Measurements from ENCODE around the gene BTN1A1.

BTN1A1 gene

DNA sequence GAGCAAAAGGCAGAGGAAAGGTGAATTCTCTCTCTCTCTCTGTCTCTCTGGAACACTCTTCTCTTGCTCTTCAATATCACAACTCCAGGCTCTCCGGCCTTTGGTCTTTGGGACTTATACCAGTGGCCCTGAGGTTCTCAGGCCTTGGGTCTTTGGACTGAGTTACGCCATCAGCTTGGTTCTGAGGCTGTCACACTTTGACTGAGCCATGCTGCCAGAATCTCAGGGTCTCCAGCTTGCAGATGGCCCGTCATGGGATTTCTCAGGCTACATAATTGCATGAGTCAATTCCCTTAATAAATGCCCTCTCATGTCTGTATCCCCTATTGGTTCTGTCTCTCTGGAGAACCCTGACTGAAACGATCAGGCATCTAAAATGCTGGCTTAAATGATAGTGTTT is 29.5 kb upstream of the BTN1A1 start:
- H3K4me1 Mint-ChIP-seq (ENCODE audit: low read depth), result peaks cover 25% of the 10 kb centered on the region
- H3K4me3 Mint-ChIP-seq, result no peak overlapping the region
- no peaks in the 10 kb centered on the region for H3K27me3 Mint-ChIP-seq (ENCODE audit: low read depth)
- H3K9me3 Mint-ChIP-seq, result peaks cover 10% of the 10 kb centered on the region
- DNase-seq (ENCODE audit: low spot score), result no peak
- H3K27ac Mint-ChIP-seq, result no peak overlapping the region
- H3K36me3 Mint-ChIP-seq (ENCODE audit: low read depth), result peaks cover 76% of the 10 kb centered on the region

DNA sequence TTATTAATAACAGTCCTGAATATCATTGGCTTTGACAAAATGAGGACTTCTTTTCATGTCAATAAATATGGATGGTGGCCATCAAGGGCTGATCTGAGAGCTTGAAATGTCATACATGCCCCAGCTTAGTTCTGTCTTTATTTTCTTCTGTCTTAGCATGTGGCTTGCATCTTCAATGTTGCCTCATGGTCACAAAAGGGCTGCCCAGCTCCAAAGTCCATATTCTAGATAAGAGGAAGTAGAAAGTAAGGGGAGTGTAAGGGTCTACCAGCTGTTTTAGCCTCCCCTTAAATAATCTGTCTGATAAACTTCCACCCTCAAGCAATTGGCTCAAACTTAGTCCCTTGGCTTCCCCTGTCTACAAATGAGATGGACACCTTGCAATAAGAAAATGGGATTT is 28.1 kb upstream of the BTN1A1 start:
- Mint-ChIP-seq H3K36me3 (ENCODE audit: low read depth) (peaks cover 63% of the 10 kb centered on the region), H3K27ac (peak overlapping the region; percentile 100)

DNA sequence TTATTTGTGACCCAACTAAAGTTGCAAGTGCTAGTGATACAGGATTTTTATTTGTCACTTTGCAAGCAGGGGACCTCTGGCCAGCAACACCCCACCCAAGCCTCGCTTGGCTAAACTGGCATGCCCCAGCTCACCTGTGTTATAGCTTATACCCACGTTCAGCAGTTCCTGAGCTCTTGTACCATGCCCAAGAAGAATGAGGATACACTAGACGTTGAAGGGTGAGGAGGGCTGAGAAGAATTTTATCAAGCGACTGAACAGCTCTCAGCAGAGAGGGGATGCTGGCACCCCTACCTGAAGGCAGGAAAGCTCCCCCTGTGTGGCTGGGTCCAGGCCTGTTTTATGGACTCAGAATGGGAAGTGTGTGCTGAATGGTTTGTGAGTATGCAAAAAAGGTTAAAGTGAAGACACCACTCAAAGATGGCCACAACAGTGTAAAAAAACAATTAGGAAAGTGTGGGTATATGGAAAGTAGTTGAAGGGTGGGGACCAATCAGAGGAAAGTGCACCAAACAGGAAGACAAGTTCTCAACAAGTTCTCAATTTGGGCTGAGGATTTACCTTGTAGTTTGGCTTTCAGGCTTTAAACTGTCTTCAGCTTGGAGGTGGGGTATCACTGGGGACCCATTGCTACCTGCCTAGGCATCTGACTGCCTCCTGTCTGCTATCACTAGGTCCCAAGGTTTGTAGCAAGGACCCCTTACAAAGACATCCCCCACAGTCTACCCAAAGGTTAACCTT is 27.4 kb upstream of the BTN1A1 start:
- peak overlapping the region; percentile 100 for H3K27ac Mint-ChIP-seq
- peak overlapping the region; percentile 100 for H3K4me3 Mint-ChIP-seq
- peaks cover 10% of the 10 kb centered on the region for H3K9me3 Mint-ChIP-seq
- H3K4me1 Mint-ChIP-seq (ENCODE audit: low read depth), result peaks cover 33% of the 10 kb centered on the region
- DNase-seq (ENCODE audit: low spot score), result no peak
- H3K27me3 Mint-ChIP-seq (ENCODE audit: low read depth), result no peaks in the 10 kb centered on the region
- H3K36me3 Mint-ChIP-seq (ENCODE audit: low read depth), result peaks cover 59% of the 10 kb centered on the region

More for the DNA sequence above, 28.1 kb upstream of the BTN1A1 start:
- Mint-ChIP-seq H3K4me1 (ENCODE audit: low read depth) (peaks cover 32% of the 10 kb centered on the region), H3K27me3 (ENCODE audit: low read depth) (no peaks in the 10 kb centered on the region), H3K4me3 (no peak overlapping the region), H3K9me3 (peaks cover 10% of the 10 kb centered on the region)
- DNase-seq (ENCODE audit: low spot score), result no peak

DNA sequence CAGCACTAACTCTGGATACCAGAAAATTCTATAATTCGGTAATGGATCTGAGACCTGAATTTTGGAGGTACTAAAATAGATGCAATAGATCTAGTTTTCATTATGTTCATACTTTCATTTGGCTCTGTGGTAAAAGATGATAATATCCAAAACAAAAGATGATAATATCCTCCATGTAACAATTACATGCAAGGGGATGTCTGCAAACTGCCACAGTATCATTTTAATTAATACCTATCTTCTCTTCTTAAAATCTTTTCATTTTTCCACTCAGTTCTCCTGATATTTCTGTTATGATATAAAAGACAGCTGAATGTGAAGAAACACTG is 26.7 kb upstream of the BTN1A1 start:
- peaks cover 33% of the 10 kb centered on the region for H3K4me1 Mint-ChIP-seq (ENCODE audit: low read depth)
- peaks cover 10% of the 10 kb centered on the region for H3K9me3 Mint-ChIP-seq
- H3K27me3 Mint-ChIP-seq (ENCODE audit: low read depth), result no peaks in the 10 kb centered on the region
- H3K4me3 Mint-ChIP-seq, result peak overlapping the region; percentile 100
- peak overlapping the region; percentile 100 for H3K27ac Mint-ChIP-seq
- DNase-seq (ENCODE audit: low spot score), result no peak
- peaks cover 53% of the 10 kb centered on the region for H3K36me3 Mint-ChIP-seq (ENCODE audit: low read depth)

DNA sequence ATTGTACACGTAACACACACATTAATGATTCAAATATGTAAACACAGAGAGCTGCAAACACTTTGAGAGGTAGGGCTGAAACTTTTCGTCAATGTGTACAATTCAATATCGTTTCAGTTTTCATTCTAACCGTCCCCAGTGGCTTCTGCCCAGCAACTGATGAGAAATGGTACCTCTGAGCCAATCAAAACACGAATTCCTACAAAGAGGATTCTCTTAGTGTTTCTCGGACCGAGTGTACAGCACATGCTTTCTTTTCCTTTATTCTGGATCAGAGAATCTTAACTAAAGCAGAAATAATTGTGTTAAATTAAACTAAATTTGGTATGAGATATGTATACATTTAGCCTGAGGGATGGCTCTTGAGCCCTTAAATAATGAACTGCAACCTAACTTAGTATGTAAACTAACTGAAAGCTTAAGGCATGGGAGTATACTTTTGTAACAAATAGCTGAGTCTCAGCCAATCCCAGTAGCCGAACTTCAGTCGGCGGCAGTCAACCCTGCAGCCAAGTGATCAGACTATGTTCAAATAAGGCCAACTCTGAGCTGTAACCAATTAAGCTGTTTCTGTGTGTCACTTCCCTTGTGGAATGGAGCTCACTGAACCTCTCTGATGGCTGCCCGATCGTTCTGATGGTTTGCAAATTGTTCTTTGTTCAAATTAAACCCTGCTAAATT is 26.2 kb upstream of the BTN1A1 start:
- H3K4me3 Mint-ChIP-seq, result peak overlapping the region; percentile 100
- peaks cover 33% of the 10 kb centered on the region for H3K4me1 Mint-ChIP-seq (ENCODE audit: low read depth)
- DNase-seq (ENCODE audit: low spot score), result peak; percentile 81
- H3K27me3 Mint-ChIP-seq (ENCODE audit: low read depth), result no peaks in the 10 kb centered on the region
- peaks cover 10% of the 10 kb centered on the region for H3K9me3 Mint-ChIP-seq
- peak overlapping the region; percentile 100 for H3K27ac Mint-ChIP-seq
- H3K36me3 Mint-ChIP-seq (ENCODE audit: low read depth), result peaks cover 48% of the 10 kb centered on the region

DNA sequence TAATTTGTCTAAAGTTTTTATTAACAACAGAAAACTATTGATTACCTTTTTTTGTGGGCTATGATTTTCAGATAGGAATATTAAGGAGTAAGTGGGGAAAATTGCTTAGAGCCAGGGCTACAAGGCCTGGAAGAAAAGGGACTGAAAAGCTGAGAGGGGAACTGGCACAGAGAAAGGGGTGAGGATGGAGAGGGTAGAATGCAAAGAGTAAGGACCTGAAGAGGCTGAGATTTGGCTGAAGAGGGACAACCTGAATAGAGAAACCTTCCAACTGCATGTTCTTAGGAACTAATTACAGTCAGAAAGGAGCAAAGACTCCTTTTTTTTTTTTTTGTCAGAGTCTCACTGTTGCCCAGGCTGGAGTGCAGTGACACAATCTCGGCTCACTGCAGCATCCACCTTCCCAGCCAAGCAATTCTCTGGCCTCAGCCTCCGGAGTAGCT is 25.6 kb upstream of the BTN1A1 start:
- H3K36me3 Mint-ChIP-seq (ENCODE audit: low read depth), result peaks cover 44% of the 10 kb centered on the region
- no peaks in the 10 kb centered on the region for H3K27me3 Mint-ChIP-seq (ENCODE audit: low read depth)

DNA sequence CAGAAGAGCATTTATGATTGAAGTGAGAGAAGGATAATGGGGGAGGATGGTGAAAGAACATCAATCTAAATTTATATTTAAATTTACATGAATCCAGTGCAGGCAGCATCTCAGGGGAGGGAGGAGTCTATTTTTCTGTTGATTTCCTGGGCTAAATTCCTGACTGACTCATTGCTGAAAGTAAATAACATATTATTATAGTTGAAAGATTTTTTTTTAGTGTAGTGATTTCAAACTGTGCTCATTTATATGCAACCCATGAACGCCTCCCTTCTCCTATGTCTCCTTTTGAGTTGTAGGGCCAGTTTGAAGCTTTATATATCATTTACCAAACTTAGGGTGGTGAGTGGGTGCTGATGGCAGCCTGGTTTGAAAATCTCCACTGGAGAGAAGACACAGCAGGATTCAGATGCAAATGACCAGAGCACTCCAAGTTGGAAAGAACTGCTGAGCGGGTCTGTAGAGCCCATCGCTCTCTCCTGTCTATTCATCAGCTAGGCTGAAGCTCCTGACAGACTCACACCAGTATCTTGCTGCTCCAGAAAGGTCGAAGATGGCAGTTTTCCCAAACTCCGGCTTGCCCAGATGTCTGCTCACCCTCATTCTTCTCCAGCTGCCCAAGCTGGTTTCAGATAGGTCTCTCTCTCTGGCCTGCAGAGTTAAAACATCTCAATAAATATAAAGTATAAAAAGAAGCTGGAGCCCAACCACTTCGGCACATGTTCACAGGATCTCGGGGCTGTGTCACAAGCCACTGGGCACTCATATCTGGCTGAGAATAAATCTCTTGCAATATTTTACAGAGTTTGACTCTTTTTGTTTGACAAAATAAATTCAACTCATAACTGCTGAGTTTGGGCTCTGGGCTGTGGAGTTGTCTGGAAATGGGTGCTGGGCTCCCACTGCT is 24.0 kb upstream of the BTN1A1 start:
- no peak for DNase-seq (ENCODE audit: low spot score)
- Mint-ChIP-seq H3K4me3 (peak overlapping the region; percentile 28), H3K36me3 (ENCODE audit: low read depth) (peaks cover 31% of the 10 kb centered on the region), H3K27ac (peak overlapping the region; percentile 64), H3K4me1 (ENCODE audit: low read depth) (peaks cover 37% of the 10 kb centered on the region), H3K27me3 (ENCODE audit: low read depth) (no peaks in the 10 kb centered on the region), H3K9me3 (peaks cover 10% of the 10 kb centered on the region)

More for the DNA sequence above, 25.6 kb upstream of the BTN1A1 start:
- Mint-ChIP-seq H3K27ac (peak overlapping the region; percentile 100), H3K4me1 (ENCODE audit: low read depth) (peaks cover 36% of the 10 kb centered on the region), H3K9me3 (peaks cover 10% of the 10 kb centered on the region), H3K4me3 (peak overlapping the region; percentile 100)
- no peak for DNase-seq (ENCODE audit: low spot score)

DNA sequence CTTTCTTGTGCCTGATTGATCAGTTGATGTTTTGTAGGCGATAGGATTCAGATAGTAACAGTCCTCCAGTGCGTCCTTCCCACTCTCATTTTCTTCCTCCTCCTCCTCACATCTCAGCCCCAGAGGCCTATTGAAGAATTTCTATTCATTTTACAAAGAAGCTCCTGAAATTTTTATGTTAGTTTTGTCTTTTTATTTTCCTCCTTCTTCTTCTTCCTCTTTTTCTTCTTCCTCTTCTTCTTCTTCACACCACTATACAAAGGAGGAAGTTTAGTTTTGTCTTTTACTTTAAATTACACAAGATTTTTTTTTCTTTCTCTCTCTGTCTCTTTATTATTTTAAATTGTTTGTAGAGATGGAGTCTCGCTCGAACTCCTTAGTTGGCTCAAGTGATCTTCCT is 23.2 kb upstream of the BTN1A1 start:
- H3K27me3 Mint-ChIP-seq (ENCODE audit: low read depth), result no peaks in the 10 kb centered on the region
- H3K27ac Mint-ChIP-seq, result peak overlapping the region; percentile 43
- peaks cover 3% of the 10 kb centered on the region for H3K9me3 Mint-ChIP-seq
- no peak for DNase-seq (ENCODE audit: low spot score)
- peaks cover 39% of the 10 kb centered on the region for H3K4me1 Mint-ChIP-seq (ENCODE audit: low read depth)
- H3K4me3 Mint-ChIP-seq, result no peak overlapping the region
- peaks cover 23% of the 10 kb centered on the region for H3K36me3 Mint-ChIP-seq (ENCODE audit: low read depth)

DNA sequence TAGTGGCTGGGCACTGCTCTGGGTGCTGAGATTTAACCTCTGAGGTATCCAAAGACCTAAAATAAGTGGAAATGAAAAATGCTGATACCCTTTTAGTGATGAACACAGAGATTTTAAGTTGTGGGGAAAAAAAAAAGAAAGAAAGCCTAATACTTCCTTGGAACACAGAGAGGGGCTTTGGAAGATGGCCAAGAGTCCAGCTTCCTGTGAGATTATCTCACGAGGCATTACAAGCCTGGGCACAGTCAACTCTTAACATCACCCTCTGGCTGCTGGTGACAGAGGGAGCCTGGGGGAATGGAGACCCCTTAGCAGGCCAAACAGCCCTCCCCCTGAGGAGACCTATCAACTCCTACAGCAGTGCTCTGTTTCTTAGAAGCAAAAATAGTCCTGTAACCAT is 22.7 kb upstream of the BTN1A1 start:
- no peak overlapping the region for H3K4me3 Mint-ChIP-seq
- no peak overlapping the region for H3K27ac Mint-ChIP-seq
- no peaks in the 10 kb centered on the region for H3K27me3 Mint-ChIP-seq (ENCODE audit: low read depth)

DNA sequence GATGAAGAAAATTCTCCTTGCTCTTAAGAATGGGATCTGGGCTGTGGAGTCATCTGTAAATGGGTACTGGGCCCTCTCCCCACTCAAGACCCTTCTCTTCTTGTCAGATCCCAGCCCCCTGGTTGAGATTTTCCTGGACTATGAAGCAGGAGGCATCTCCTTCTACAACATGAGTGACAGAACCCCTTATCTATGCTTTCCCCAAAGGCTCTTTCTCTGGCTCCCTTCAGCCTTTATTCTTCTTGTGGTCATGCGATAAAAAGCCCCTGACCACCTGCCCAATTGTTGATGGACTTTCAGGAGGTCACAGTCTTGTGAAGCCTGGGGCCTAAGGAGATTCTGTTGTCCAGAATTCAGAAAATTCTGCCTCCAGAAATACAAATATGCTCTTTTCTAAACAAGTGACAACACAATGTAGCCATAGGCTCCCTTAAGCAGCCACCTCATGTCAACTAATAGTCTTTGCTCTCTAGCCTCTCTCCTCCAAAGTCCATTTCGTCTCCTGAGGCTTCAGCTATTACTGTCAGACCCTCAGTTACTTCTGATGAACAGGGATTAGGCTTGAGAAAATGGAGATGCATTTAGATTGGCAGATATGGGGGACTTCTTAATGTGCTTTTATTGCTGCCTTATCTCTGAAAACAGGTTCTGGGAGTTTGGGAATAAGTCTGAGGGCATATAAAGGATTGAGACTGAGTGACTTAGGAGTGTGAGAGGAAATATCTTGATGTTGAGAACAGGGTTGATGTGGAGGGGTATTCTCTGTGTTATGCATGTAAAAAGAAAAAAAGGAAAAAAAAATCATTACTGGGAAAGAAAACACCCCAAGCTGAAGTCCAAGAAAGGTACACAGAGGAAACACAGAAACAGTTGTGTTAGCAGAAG is 21.8 kb upstream of the BTN1A1 start:
- Mint-ChIP-seq H3K9me3 (no peaks in the 10 kb centered on the region), H3K36me3 (ENCODE audit: low read depth) (peaks cover 12% of the 10 kb centered on the region), H3K4me3 (no peak overlapping the region), H3K4me1 (ENCODE audit: low read depth) (peaks cover 30% of the 10 kb centered on the region), H3K27ac (no peak overlapping the region), H3K27me3 (ENCODE audit: low read depth) (no peaks in the 10 kb centered on the region)
- no peak for DNase-seq (ENCODE audit: low spot score)

More for the DNA sequence above, 22.7 kb upstream of the BTN1A1 start:
- Mint-ChIP-seq H3K4me1 (ENCODE audit: low read depth) (peaks cover 39% of the 10 kb centered on the region), H3K9me3 (peaks cover 3% of the 10 kb centered on the region), H3K36me3 (ENCODE audit: low read depth) (peaks cover 19% of the 10 kb centered on the region)
- DNase-seq (ENCODE audit: low spot score), result no peak

DNA sequence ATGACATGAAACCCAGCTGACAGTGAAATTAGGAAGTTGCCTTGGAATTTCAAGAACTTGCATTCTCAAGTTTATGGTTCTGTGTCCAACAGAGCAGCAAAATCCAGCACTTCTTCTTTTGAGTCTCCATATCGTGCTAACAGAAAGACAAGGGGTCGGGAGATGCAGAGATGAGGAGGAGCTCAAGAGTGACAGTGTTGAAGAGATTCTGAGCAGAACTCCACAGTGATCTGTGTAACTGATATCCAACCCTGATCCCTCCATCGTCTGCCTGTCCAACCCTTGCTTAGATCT is 21.2 kb upstream of the BTN1A1 start:
- H3K9me3 Mint-ChIP-seq, result no peaks in the 10 kb centered on the region
- H3K4me3 Mint-ChIP-seq, result no peak overlapping the region
- H3K27ac Mint-ChIP-seq, result no peak overlapping the region
- H3K27me3 Mint-ChIP-seq (ENCODE audit: low read depth), result no peaks in the 10 kb centered on the region
- H3K4me1 Mint-ChIP-seq (ENCODE audit: low read depth), result peaks cover 26% of the 10 kb centered on the region
- DNase-seq (ENCODE audit: low spot score), result no peak
- H3K36me3 Mint-ChIP-seq (ENCODE audit: low read depth), result peaks cover 11% of the 10 kb centered on the region

DNA sequence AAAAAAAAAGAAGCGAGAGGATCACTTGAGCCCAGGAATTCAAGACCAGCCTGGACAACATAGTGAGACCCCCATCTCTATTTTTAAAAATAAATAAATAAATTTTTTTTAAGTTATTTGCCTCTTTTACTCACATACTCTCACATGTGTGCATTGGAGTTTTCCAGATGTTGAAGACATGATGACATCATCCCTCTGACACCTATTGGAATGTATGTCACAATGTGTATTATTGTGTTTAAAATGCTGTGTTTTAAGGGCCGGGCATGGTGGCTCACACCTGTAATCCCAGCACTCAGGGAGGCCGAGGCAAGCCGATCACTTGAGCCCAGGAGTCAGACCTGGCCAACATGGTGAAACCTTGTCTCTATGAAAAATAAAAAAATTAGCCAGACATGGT is 17.8 kb upstream of the BTN1A1 start:
- H3K27ac Mint-ChIP-seq, result no peak overlapping the region
- H3K9me3 Mint-ChIP-seq, result peaks cover 4% of the 10 kb centered on the region
- peaks cover 8% of the 10 kb centered on the region for H3K4me1 Mint-ChIP-seq (ENCODE audit: low read depth)
- H3K36me3 Mint-ChIP-seq (ENCODE audit: low read depth), result peaks cover under 1% of the 10 kb centered on the region
- DNase-seq (ENCODE audit: low spot score), result no peak
- H3K4me3 Mint-ChIP-seq, result no peak overlapping the region
- no peaks in the 10 kb centered on the region for H3K27me3 Mint-ChIP-seq (ENCODE audit: low read depth)

DNA sequence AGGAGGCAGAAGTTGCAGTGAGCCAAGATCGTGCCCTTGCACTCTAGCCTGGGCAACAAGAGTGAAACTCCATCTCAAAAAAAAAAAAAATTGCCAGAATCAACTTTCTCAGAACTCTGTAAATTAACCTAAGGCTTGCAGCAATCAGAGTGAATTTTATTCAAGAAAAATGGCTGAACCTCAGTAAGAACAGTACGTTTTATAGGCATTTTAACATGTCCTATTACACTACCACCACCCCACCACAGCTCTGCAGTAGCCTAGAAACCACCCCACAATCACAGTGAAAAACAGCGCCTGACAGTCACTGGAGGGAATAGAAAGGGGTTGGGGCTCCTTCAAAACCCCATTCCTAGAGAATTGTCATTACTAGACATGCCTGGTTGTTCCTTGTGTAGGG is 16.4 kb upstream of the BTN1A1 start:
- peaks cover 8% of the 10 kb centered on the region for H3K4me1 Mint-ChIP-seq (ENCODE audit: low read depth)
- no peak overlapping the region for H3K4me3 Mint-ChIP-seq
- no peaks in the 10 kb centered on the region for H3K36me3 Mint-ChIP-seq (ENCODE audit: low read depth)
- H3K27ac Mint-ChIP-seq, result no peak overlapping the region
- peaks cover 11% of the 10 kb centered on the region for H3K9me3 Mint-ChIP-seq
- no peak for DNase-seq (ENCODE audit: low spot score)
- peaks cover 3% of the 10 kb centered on the region for H3K27me3 Mint-ChIP-seq (ENCODE audit: low read depth)
